Mucosa of rectum (tissue), 2 donors: Measurements from ENCODE around the gene FAM53C.
"Not testable (repeated sequence)": the region's sequence is repeated elsewhere in the genome, so short reads cannot be mapped to it uniquely, and the experiment has no call there.

Source experiments
- H3K27ac ChIP-seq, 2 donors: one replicate each; pipeline ENCODE4 v1.7.0; 2013; ENCODE audit warnings: inconsistent platforms in 2 of 2, low read depth in 2 of 2, low read length in 2 of 2
- H3K27me3 ChIP-seq, 2 donors: one replicate each; pipeline ENCODE4 v1.7.0; 2013; ENCODE audit warnings: low read length in 2 of 2; ENCODE audit not compliant: control insufficient read depth in 2 of 2, insufficient read depth in 2 of 2
- H3K36me3 ChIP-seq, 2 donors: one replicate each; pipeline ENCODE4 v1.7.0; 2013; ENCODE audit warnings: low read length in 2 of 2; ENCODE audit not compliant: control insufficient read depth in 2 of 2, insufficient read depth in 2 of 2
- H3K4me1 ChIP-seq, 2 donors: one replicate each; pipeline ENCODE4 v1.7.0; 2013; ENCODE audit warnings: low read length in 2 of 2, mild to moderate bottlenecking in 1 of 2; ENCODE audit not compliant: control insufficient read depth in 2 of 2, insufficient read depth in 2 of 2
- H3K4me3 ChIP-seq, 2 donors: one replicate each; pipeline ENCODE4 v1.7.0; 2013; ENCODE audit warnings: low read length in 2 of 2
- H3K9ac ChIP-seq, 2 donors: one replicate each; pipeline ENCODE4 v1.7.0; 2013; ENCODE audit warnings: low read length in 2 of 2, low read depth in 1 of 2, mild to moderate bottlenecking in 1 of 2
- H3K9me3 ChIP-seq, 2 donors: one replicate each; pipeline ENCODE4 v1.7.0; 2013; ENCODE audit warnings: low read length in 2 of 2; ENCODE audit not compliant: control insufficient read depth in 2 of 2
- donor health status: healthy.
- donor health status: Normal muscosa, but diverticular disease.

FAM53C gene

GRCh38 chr5:138385660-138386059 lies 47.6 kb downstream of the FAM53C start:
- Histone ChIP-seq H3K27ac (no peak overlapping the region), H3K36me3 (peaks cover 43% of the 10 kb centered on the region in 2 donors), H3K4me1 (no peaks in the 10 kb centered on the region), H3K9ac (no peak overlapping the region), H3K4me3 (no peak overlapping the region), H3K9me3 (no peaks in the 10 kb centered on the region), H3K27me3 (no peaks in the 10 kb centered on the region)

- Histone ChIP-seq H3K9me3 (no peaks in the 10 kb centered on the region), H3K27ac (no peak overlapping the region), H3K4me3 (no peak overlapping the region), H3K4me1 (no peaks in the 10 kb centered on the region), H3K9ac (no peak overlapping the region), H3K27me3 (no peaks in the 10 kb centered on the region), H3K36me3 (peaks cover 45 to 47% of the 10 kb centered on the region in 2 donors)
These were observed 48.2 kb downstream of the FAM53C start for GRCh38 chr5:138386290-138386689.

GRCh38 chr5:138389332-138389731 lies 51.3 kb downstream of the FAM53C start:
- H3K4me3 ChIP-seq = no peak overlapping the region
- H3K27ac ChIP-seq = no peak overlapping the region
- peaks cover 61% of the 10 kb centered on the region in 2 donors for H3K36me3 ChIP-seq
- no peak overlapping the region for H3K9ac ChIP-seq
- no peaks in the 10 kb centered on the region for H3K4me1 ChIP-seq
- no peaks in the 10 kb centered on the region for H3K9me3 ChIP-seq
- no peaks in the 10 kb centered on the region for H3K27me3 ChIP-seq

GRCh38 chr5:138389911-138390310 lies 51.8 kb downstream of the FAM53C start:
- H3K9me3 ChIP-seq, H3K27me3 ChIP-seq, H3K9ac ChIP-seq, H3K4me3 ChIP-seq, H3K4me1 ChIP-seq, H3K27ac ChIP-seq: not testable (repeated sequence)
- H3K36me3 ChIP-seq = peaks cover 66 to 67% of the 10 kb centered on the region in 2 donors

GRCh38 chr5:138391859-138392386 lies 53.9 kb downstream of the FAM53C start:
- Histone ChIP-seq H3K9me3 (no peaks in the 10 kb centered on the region), H3K4me1 (no peaks in the 10 kb centered on the region), H3K4me3 (no peak overlapping the region), H3K27me3 (no peaks in the 10 kb centered on the region), H3K9ac (no peak overlapping the region), H3K27ac (no peak overlapping the region), H3K36me3 (peaks cover 57 to 67% of the 10 kb centered on the region in 2 donors)
